Esophagus (tissue), 2 donors: ENCODE data around the gene ZNF462. TPM values are rescaled to one million over a fixed set of nuclear protein-coding genes. Genes with fewer than 3 reads are reported as not detected.

ENCODE experiments used
- H3K27ac ChIP-seq, 2 donors: one replicate each; pipeline ENCODE4 v1.5.1; 2013; ENCODE audit warnings: low read depth in 2 of 2, mild to moderate bottlenecking in 2 of 2, inconsistent platforms in 1 of 2, low read length in 1 of 2, moderate library complexity in 1 of 2
- H3K27me3 ChIP-seq, 2 donors: one replicate each; pipeline ENCODE4 v1.6.1; 2013; ENCODE audit warnings: low read length in 2 of 2, control low read depth in 1 of 2, mild to moderate bottlenecking in 1 of 2; ENCODE audit not compliant: insufficient read depth in 2 of 2, control insufficient read depth in 1 of 2
- H3K36me3 ChIP-seq, 2 donors: one replicate each; pipeline ENCODE4 v1.6.1; 2013; ENCODE audit warnings: low read length in 1 of 2; ENCODE audit not compliant: control insufficient read depth in 2 of 2, insufficient read depth in 2 of 2
- H3K4me1 ChIP-seq, 2 donors: one replicate each; pipeline ENCODE4 v1.6.1; 2013; ENCODE audit warnings: low read length in 1 of 2; ENCODE audit not compliant: control insufficient read depth in 2 of 2, insufficient read depth in 2 of 2
- H3K4me3 ChIP-seq, 2 donors: one replicate each; pipeline ENCODE4 v1.5.1; 2013; ENCODE audit warnings: low read length in 2 of 2, mild to moderate bottlenecking in 2 of 2, low read depth in 1 of 2, moderate library complexity in 1 of 2
- H3K9me3 ChIP-seq, 2 donors: one replicate each; pipeline ENCODE4 v1.6.1; 2013; ENCODE audit warnings: mild to moderate bottlenecking in 2 of 2, low read depth in 1 of 2, low read length in 1 of 2, moderate library complexity in 1 of 2; ENCODE audit not compliant: control insufficient read depth in 2 of 2, insufficient read depth in 1 of 2
- WGBS, 2 donors: extraction: QIAGEN DNeasy Blood & Tissue Kit; methylation state at CpG; one replicate each; pipeline ENCODE4 v1.1.7; 2013; 5-methylcytosine and 5-hydroxymethylcytosine counted together
- polyA plus RNA-seq, 2 donors: library from polyadenylated mRNA; stranded (reverse); fragments of 200-250 nt; gene quantifications; one replicate each; pipeline ENCODE4 v1.2.3, GENCODE V29; 2013
- donor health status: healthy with polysubstance abuse.
- donor health status: Bipolar disorder and iron deficiency.

The ZNF462 gene
- polyA plus RNA-seq, 2 donors: 3.9 to 5.8 TPM

DNA sequence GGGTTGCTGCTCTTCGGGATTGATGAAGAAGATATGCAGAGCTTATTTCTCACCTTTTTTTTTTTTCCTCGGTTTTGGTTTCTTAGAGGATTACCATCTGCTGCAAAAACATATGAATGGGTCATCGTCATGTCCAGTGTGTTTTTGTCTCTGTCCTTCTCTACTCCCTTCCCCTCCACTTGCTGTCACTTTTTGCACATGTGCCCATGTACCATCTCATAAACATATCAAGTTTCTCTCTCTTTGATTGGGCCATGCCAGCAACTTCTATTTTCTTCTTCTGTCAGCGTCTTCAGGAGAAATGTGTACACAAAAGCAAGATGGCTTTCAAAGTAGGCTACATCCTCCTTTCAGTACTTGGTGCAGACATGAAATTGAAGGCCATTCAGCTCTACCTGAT lies 57.1 kb downstream of the ZNF462 start:
- WGBS, 2 donors: 83 to 88% methylated on average over 4 of the region's 4 CpGs
- no peaks in the 10 kb centered on the region for H3K9me3 ChIP-seq
- H3K27me3 ChIP-seq: no peaks in the 10 kb centered on the region
- peak overlapping the region in 1 of 2 donors; percentile 6 for H3K27ac ChIP-seq
- H3K4me3 ChIP-seq: no peak overlapping the region
- peaks cover 5 to 10% of the 10 kb centered on the region in 2 donors for H3K36me3 ChIP-seq
- H3K4me1 ChIP-seq: peaks cover 0 to 6% of the 10 kb centered on the region in 2 donors

DNA sequence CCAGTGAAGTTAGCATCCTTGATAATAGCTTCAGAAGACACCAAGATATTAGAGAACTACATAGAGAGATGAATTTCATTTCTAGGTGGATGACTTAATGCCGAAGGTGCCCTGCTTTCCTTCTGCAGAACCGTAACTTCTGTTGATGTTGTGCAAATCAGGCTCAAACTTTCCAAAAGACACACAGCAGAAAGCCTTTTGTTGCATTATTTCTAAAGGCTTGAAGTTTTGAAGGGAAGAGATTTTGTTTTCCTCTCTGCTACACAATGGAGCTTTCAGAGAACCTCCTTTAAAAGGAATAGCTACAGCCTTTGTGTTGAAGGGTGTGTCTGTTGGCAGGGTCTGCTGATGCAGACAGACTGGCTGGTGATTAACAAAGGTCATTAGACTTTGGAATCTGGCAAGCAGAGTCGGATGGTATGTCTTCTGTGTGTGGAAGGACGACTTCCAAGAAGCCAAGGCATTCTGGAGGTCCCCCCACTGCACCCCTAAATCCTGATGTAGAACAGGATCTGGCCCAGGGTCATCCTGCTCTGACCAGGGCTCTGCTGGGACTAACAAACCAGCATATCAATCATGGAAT lies 57.8 kb downstream of the ZNF462 start:
- Histone ChIP-seq H3K9me3 (no peaks in the 10 kb centered on the region), H3K27me3 (no peaks in the 10 kb centered on the region), H3K4me1 (peaks cover 0 to 6% of the 10 kb centered on the region in 2 donors), H3K27ac (peak overlapping the region; percentile 72 to 86), H3K4me3 (no peak overlapping the region), H3K36me3 (peaks cover 5 to 17% of the 10 kb centered on the region in 2 donors)
- WGBS, 2 donors: 33 to 36% methylated on average over 4 of the region's 4 CpGs

DNA sequence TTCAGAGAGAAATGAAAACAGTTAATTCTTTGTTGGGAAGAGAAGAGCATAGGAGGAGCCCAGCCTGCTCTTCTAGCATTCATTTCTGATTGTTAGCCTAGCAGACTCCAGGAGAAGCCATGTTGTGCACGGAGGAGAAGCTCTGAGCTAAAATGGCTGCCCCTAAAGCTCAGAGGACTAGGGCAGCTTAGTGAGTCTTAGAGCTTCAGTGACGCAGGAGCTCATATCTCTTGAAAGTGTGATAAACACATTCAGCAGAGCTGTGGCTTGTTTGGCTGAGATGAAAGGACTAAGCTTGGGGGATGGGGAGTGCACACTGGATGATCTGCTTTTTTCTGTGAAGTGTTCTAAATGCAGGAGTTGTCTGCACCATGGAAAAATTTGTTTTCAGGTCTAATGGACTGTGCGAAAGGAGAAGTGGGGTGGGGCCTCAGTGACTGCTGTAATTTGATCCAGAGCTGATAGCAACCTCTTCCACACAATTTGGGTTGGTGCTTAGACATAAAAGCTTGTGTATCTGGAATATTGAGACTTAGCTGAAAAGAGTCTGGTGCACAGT lies 58.5 kb downstream of the ZNF462 start:
- WGBS, 2 donors: 25 to 26% methylated on average over 3 of the region's 3 CpGs
- Histone ChIP-seq H3K36me3 (peaks cover 8 to 21% of the 10 kb centered on the region in 2 donors), H3K4me1 (peaks cover 0 to 6% of the 10 kb centered on the region in 2 donors), H3K9me3 (no peaks in the 10 kb centered on the region), H3K4me3 (no peak overlapping the region), H3K27ac (peak overlapping the region; percentile 72 to 86), H3K27me3 (no peaks in the 10 kb centered on the region)

DNA sequence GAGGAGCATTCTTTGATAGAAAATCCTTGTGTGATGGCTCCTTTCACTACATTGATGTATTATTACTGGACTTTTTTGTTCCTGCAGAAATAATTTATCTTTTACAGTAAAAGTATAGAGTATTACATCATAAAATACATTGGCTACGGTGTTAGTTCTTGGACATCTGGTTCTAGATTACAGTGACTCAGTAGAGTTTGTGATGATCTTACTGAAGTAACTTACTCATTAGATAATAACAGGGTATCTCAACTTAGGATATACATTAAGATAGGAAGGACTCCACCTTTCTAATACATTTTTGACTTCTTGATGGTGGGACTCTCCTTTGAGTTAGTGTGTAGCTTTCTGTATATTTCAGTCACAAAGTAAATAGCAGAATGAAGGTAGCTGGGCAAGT lies 59.1 kb downstream of the ZNF462 start:
- Histone ChIP-seq H3K36me3 (peaks cover 14 to 26% of the 10 kb centered on the region in 2 donors), H3K27me3 (no peaks in the 10 kb centered on the region), H3K4me1 (peaks cover 0 to 6% of the 10 kb centered on the region in 2 donors), H3K4me3 (no peak overlapping the region), H3K9me3 (no peaks in the 10 kb centered on the region), H3K27ac (peak overlapping the region in 1 of 2 donors; percentile 72)
- WGBS, 2 donors: 49 to 59% methylated on average over 1 of the region's 1 CpG

DNA sequence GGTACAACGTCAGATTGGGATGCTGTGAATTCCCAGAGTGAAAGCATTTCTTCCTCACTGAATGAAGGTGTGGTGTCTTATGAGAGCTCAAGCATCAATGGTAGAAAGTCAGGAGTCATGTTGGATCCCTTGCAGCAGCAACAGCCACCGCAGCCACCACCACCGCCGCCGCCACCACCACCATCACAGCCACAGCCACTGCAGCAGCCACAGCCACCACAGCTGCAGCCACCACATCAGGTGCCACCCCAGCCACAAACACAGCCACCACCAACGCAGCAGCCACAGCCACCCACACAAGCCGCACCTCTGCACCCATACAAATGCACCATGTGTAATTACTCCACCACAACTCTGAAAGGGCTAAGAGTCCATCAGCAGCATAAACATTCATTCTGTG lies 62.4 kb downstream of the ZNF462 start:
- WGBS, 2 donors: 95 to 98% methylated on average over 7 of the region's 7 CpGs
- Histone ChIP-seq H3K27me3 (no peaks in the 10 kb centered on the region), H3K9me3 (no peaks in the 10 kb centered on the region), H3K27ac (no peak overlapping the region), H3K4me3 (no peak overlapping the region), H3K36me3 (peaks cover 14 to 43% of the 10 kb centered on the region in 2 donors), H3K4me1 (no peaks in the 10 kb centered on the region)

DNA sequence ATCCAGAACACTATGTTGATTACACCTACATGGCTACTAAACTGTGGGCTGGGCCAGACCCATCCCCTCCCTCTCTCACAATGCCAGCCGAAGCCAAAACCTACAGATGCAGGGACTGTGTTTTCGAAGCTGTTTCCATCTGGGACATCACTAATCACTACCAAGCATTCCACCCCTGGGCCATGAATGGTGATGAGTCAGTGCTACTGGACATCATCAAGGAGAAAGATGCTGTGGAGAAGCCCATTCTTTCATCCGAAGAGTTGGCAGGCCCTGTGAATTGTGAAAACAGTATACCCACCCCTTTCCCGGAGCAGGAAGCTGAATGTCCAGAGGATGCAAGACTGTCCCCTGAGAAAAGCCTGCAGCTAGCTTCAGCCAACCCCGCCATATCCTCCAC lies 65.0 kb downstream of the ZNF462 start:
- Histone ChIP-seq H3K4me1 (no peaks in the 10 kb centered on the region), H3K9me3 (no peaks in the 10 kb centered on the region), H3K4me3 (no peak overlapping the region), H3K27me3 (no peaks in the 10 kb centered on the region), H3K27ac (no peak overlapping the region), H3K36me3 (peaks cover 14 to 50% of the 10 kb centered on the region in 2 donors)
- 88 to 93% methylated on average over 5 of the region's 5 CpGs for WGBS, 2 donors

DNA sequence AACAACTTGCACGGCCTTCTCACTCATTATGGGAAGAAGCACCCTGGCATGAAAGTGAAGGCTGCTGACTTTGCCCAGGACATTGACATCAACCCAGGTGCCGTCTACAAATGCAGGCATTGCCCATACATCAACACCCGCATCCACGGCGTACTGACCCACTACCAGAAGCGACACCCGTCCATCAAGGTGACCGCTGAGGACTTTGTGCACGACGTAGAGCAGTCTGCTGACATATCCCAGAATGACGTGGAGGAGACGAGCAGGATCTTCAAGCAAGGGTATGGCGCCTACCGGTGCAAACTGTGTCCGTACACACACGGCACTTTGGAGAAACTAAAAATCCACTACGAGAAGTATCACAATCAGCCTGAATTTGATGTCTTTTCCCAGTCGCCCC lies 65.4 kb downstream of the ZNF462 start:
- Histone ChIP-seq H3K36me3 (peaks cover 14 to 48% of the 10 kb centered on the region in 2 donors), H3K9me3 (no peaks in the 10 kb centered on the region), H3K27me3 (no peaks in the 10 kb centered on the region), H3K4me1 (no peaks in the 10 kb centered on the region), H3K4me3 (no peak overlapping the region), H3K27ac (no peak overlapping the region)
- 95 to 97% methylated on average over 18 of the region's 18 CpGs for WGBS, 2 donors

DNA sequence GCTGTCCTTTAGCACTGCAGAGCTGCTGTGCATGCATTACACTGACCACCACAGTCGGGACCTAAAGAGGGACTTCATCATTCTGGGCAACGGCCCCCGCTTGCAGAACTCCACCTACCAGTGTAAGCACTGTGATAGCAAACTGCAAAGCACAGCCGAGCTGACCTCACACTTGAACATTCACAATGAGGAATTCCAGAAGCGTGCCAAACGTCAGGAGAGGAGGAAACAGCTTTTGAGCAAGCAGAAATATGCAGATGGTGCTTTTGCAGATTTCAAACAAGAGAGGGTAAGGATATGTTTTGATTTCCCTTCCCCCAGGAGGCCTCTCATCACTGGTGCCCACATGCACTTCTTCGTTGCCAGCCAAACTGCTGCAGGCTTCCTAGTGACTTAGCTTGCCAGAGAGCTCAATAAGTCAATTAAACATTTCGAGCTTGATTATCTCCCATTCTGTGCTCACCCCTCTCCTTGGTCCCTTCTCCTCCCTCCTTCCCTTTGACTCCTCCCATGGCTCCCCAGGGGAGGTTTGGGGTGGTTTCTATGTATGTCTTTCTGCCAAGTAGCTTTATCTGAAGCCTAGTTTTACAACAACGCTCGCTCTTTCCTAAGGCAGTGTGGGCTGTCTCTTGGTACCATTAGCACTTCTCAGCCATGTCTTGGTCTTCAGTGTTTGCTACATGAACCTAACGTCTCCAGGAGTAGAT lies 66.7 kb downstream of the ZNF462 start:
- H3K4me1 ChIP-seq: no peaks in the 10 kb centered on the region
- no peaks in the 10 kb centered on the region for H3K27me3 ChIP-seq
- no peaks in the 10 kb centered on the region for H3K9me3 ChIP-seq
- no peak overlapping the region for H3K27ac ChIP-seq
- peaks cover 11 to 45% of the 10 kb centered on the region in 2 donors for H3K36me3 ChIP-seq
- H3K4me3 ChIP-seq: no peak overlapping the region
- WGBS, 2 donors: 68 to 71% methylated on average over 11 of the region's 11 CpGs

DNA sequence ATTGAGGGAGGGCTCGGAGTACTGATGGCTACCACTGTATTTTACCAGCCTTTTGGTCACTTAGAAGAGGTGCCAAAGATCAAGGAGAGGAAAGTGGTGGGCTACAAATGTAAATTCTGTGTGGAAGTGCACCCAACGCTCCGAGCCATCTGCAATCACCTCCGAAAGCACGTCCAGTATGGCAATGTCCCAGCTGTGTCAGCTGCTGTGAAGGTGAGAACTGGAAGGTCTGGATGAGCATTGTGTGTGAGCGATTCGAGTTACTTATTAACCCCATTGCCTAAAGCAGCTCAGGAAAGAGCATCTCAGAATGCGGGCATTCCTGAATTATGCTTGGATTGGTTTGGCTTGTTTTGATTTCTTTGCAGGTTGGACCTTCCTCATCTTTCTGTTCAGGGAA lies 67.5 kb downstream of the ZNF462 start:
- no peak overlapping the region for H3K27ac ChIP-seq
- no peaks in the 10 kb centered on the region for H3K4me1 ChIP-seq
- peaks cover 10 to 38% of the 10 kb centered on the region in 2 donors for H3K36me3 ChIP-seq
- no peaks in the 10 kb centered on the region for H3K27me3 ChIP-seq
- no peak overlapping the region for H3K4me3 ChIP-seq
- H3K9me3 ChIP-seq: no peaks in the 10 kb centered on the region
- 72 to 90% methylated on average over 8 of the region's 8 CpGs for WGBS, 2 donors
